UCSD-AML1 (cell line): ENCODE data around the gene TIAM1.

Experiments
- DNase-seq: peaks from one replicate; lab custom pipeline; 2025; ENCODE audit not compliant: unreplicated experiment; lab: John Stamatoyannopoulos, UW

The TIAM1 gene

GRCh38 chr21:31103571-31104265, 240.3 kb downstream of the TIAM1 start:
- no peak for DNase-seq

GRCh38 chr21:31103163-31103562, 240.9 kb downstream of the TIAM1 start:
- DNase-seq = no peak

- no peak for DNase-seq
These were observed 244.9 kb downstream of the TIAM1 start for GRCh38 chr21:31099122-31099521.

- peak; percentile 63 for DNase-seq
These were observed 245.5 kb downstream of the TIAM1 start for GRCh38 chr21:31098576-31099005.

- no peak for DNase-seq
These were observed 251.0 kb downstream of the TIAM1 start for GRCh38 chr21:31092832-31093625.

- no peak for DNase-seq
These were observed 253.7 kb downstream of the TIAM1 start for GRCh38 chr21:31090376-31090775.

- DNase-seq = no peak
These were observed 255.6 kb downstream of the TIAM1 start for GRCh38 chr21:31088474-31088751.

- DNase-seq = no peak
These were observed 256.2 kb downstream of the TIAM1 start for GRCh38 chr21:31087639-31088473.

- DNase-seq = no peak
These were observed 259.4 kb downstream of the TIAM1 start for GRCh38 chr21:31084689-31085088.

- DNase-seq = no peak
These were observed 265.3 kb downstream of the TIAM1 start for GRCh38 chr21:31078796-31079195.

GRCh38 chr21:31078216-31078615, 265.8 kb downstream of the TIAM1 start:
- no peak for DNase-seq

GRCh38 chr21:31075848-31076247, 268.2 kb downstream of the TIAM1 start:
- DNase-seq = no peak

- no peak for DNase-seq
These were observed 271.5 kb downstream of the TIAM1 start for GRCh38 chr21:31072533-31072932.
